Effector memory CD4-positive, alpha-beta T cell (primary cell): ENCODE results near the gene KLHL29.

ENCODE experiments used
- DNase-seq, 3 donors: peaks; one replicate each; pipeline ENCODE4 v3.0.0-alpha.2; 2020
- H3K27ac ChIP-seq: 2 replicates; pipeline ENCODE4 v1.7.0; 2013; ENCODE audit warnings: mild to moderate bottlenecking, low read length, moderate library complexity; ENCODE audit not compliant: insufficient read depth, poor library complexity, severe bottlenecking
- H3K27me3 ChIP-seq: replicated peaks from 2 replicates; pipeline ENCODE4 v1.7.0; 2013; ENCODE audit warnings: mild to moderate bottlenecking, low read length; ENCODE audit not compliant: insufficient read depth, control insufficient read depth, poor library complexity, severe bottlenecking
- H3K36me3 ChIP-seq: 2 replicates; pipeline ENCODE4 v1.7.0; 2013; ENCODE audit warnings: mild to moderate bottlenecking, low read length, moderate library complexity; ENCODE audit not compliant: control insufficient read depth, insufficient read depth
- H3K4me1 ChIP-seq: 2 replicates; pipeline ENCODE4 v1.7.0; 2013; ENCODE audit warnings: low read length, mild to moderate bottlenecking; ENCODE audit not compliant: control insufficient read depth, insufficient read depth, poor library complexity, severe bottlenecking
- H3K4me3 ChIP-seq: 2 replicates; pipeline ENCODE4 v1.7.0; 2013; ENCODE audit warnings: low read length, low read depth, mild to moderate bottlenecking; ENCODE audit not compliant: insufficient read depth, poor library complexity, severe bottlenecking
- H3K9me3 ChIP-seq: 2 replicates; pipeline ENCODE4 v1.7.0; 2013; ENCODE audit warnings: mild to moderate bottlenecking, low read length, moderate library complexity; ENCODE audit not compliant: control insufficient read depth

KLHL29 gene

GRCh38 chr2:23380562-23381065, 4.4 kb upstream of the KLHL29 start:
- H3K27ac ChIP-seq, result no peak overlapping the region
- no peak overlapping the region for H3K4me3 ChIP-seq
- no peaks in the 10 kb centered on the region for H3K36me3 ChIP-seq
- no peak for DNase-seq
- H3K9me3 ChIP-seq, result no peaks in the 10 kb centered on the region
- H3K4me1 ChIP-seq, result no peaks in the 10 kb centered on the region
- no peaks in the 10 kb centered on the region for H3K27me3 ChIP-seq

GRCh38 chr2:23381084-23381483, 3.9 kb upstream of the KLHL29 start:
- H3K4me1 ChIP-seq, result no peaks in the 10 kb centered on the region
- no peaks in the 10 kb centered on the region for H3K9me3 ChIP-seq
- H3K27me3 ChIP-seq, result peaks cover 2% of the 10 kb centered on the region
- H3K36me3 ChIP-seq, result no peaks in the 10 kb centered on the region
- H3K4me3 ChIP-seq, result no peak overlapping the region
- no peak for DNase-seq
- no peak overlapping the region for H3K27ac ChIP-seq

GRCh38 chr2:23381485-23381884, 3.5 kb upstream of the KLHL29 start:
- no peak overlapping the region for H3K4me3 ChIP-seq
- H3K9me3 ChIP-seq, result no peaks in the 10 kb centered on the region
- no peaks in the 10 kb centered on the region for H3K36me3 ChIP-seq
- no peaks in the 10 kb centered on the region for H3K4me1 ChIP-seq
- no peak for DNase-seq
- peaks cover 6% of the 10 kb centered on the region for H3K27me3 ChIP-seq
- no peak overlapping the region for H3K27ac ChIP-seq

- no peaks in the 10 kb centered on the region for H3K4me1 ChIP-seq
- no peak for DNase-seq
- no peaks in the 10 kb centered on the region for H3K36me3 ChIP-seq
- no peaks in the 10 kb centered on the region for H3K9me3 ChIP-seq
- H3K27me3 ChIP-seq, result peaks cover 14% of the 10 kb centered on the region
- H3K4me3 ChIP-seq, result no peak overlapping the region
- no peak overlapping the region for H3K27ac ChIP-seq
Observed at GRCh38 chr2:23383100-23383499, 1.9 kb upstream of the KLHL29 start.

- Histone ChIP-seq H3K27me3 (peaks cover 14% of the 10 kb centered on the region), H3K27ac (no peak overlapping the region), H3K4me3 (peak overlapping the region; percentile 41), H3K4me1 (no peaks in the 10 kb centered on the region), H3K9me3 (no peaks in the 10 kb centered on the region), H3K36me3 (no peaks in the 10 kb centered on the region)
- no peak for DNase-seq
Observed at GRCh38 chr2:23385351-23385747, 370 bp downstream of the KLHL29 start.

GRCh38 chr2:23385748-23386338, 864 bp downstream of the KLHL29 start:
- H3K4me1 ChIP-seq, result no peaks in the 10 kb centered on the region
- peak overlapping the region; percentile 41 for H3K4me3 ChIP-seq
- no peaks in the 10 kb centered on the region for H3K9me3 ChIP-seq
- no peak for DNase-seq
- H3K27me3 ChIP-seq, result peaks cover 14% of the 10 kb centered on the region
- no peaks in the 10 kb centered on the region for H3K36me3 ChIP-seq
- H3K27ac ChIP-seq, result no peak overlapping the region

- DNase-seq, result no peak
- Histone ChIP-seq H3K36me3 (no peaks in the 10 kb centered on the region), H3K27ac (no peak overlapping the region), H3K27me3 (peaks cover 14% of the 10 kb centered on the region), H3K9me3 (no peaks in the 10 kb centered on the region), H3K4me3 (peak overlapping the region; percentile 32), H3K4me1 (no peaks in the 10 kb centered on the region)
Observed at GRCh38 chr2:23386339-23387220, 1.6 kb downstream of the KLHL29 start.

GRCh38 chr2:23387221-23387550, 2.2 kb downstream of the KLHL29 start:
- no peaks in the 10 kb centered on the region for H3K36me3 ChIP-seq
- no peak for DNase-seq
- peaks cover 14% of the 10 kb centered on the region for H3K27me3 ChIP-seq
- no peaks in the 10 kb centered on the region for H3K4me1 ChIP-seq
- H3K9me3 ChIP-seq, result no peaks in the 10 kb centered on the region
- no peak overlapping the region for H3K27ac ChIP-seq
- H3K4me3 ChIP-seq, result peak overlapping the region; percentile 32

GRCh38 chr2:23387845-23388244, 2.9 kb downstream of the KLHL29 start:
- no peak for DNase-seq
- Histone ChIP-seq H3K9me3 (no peaks in the 10 kb centered on the region), H3K4me3 (no peak overlapping the region), H3K27me3 (peaks cover 14% of the 10 kb centered on the region), H3K36me3 (no peaks in the 10 kb centered on the region), H3K27ac (no peak overlapping the region), H3K4me1 (no peaks in the 10 kb centered on the region)

- Histone ChIP-seq H3K27ac (no peak overlapping the region), H3K4me3 (no peak overlapping the region), H3K9me3 (no peaks in the 10 kb centered on the region), H3K36me3 (no peaks in the 10 kb centered on the region), H3K4me1 (no peaks in the 10 kb centered on the region), H3K27me3 (peaks cover 14% of the 10 kb centered on the region)
- no peak for DNase-seq
Observed at GRCh38 chr2:23388294-23388693, 3.3 kb downstream of the KLHL29 start.
